Measurements from ENCODE around the gene TMEM88. TPM values are rescaled to one million over a fixed set of nuclear protein-coding genes. Genes with fewer than 3 reads are reported as not detected.

TMEM88 gene
- total RNA-seq, 4 donors from 2014 or later: 6.5 to 41.6 (median 29.6) TPM

GRCh38 chr17:7864995-7865650, 10.3 kb downstream of the TMEM88 start:
- no peak for ATAC-seq
- no peak overlapping the region for H3K4me3 ChIP-seq
- WGBS, 2 donors (ENCODE audit: low coverage in 1 of 2): 87 to 92% methylated on average over 4 to 5 of the region's 5 CpGs
- peaks cover 0 to 22% of the 10 kb centered on the region in 2 donors for H3K36me3 ChIP-seq
- TF ChIP-seq EP300 (IDR thresholded peaks at IDR 0.05) (no peak), POLR2AphosphoS5 (IDR thresholded peaks at IDR 0.05) (no peak), CTCF (IDR thresholded peaks at IDR 0.05) (no peak), POLR2A (IDR thresholded peaks at IDR 0.05) (no peak)
- H3K9me3 ChIP-seq: no peaks in the 10 kb centered on the region
- no peaks in the 10 kb centered on the region for H3K27me3 ChIP-seq
- no peak overlapping the region for H3K27ac ChIP-seq
- peaks cover 0 to 10% (median 0%) of the 10 kb centered on the region in 3 donors for H3K4me1 ChIP-seq

- no peak overlapping the region for H3K4me3 ChIP-seq
- TF ChIP-seq EP300 (IDR thresholded peaks at IDR 0.05) (no peak), POLR2A (IDR thresholded peaks at IDR 0.05) (no peak), CTCF (IDR thresholded peaks at IDR 0.05) (no peak), POLR2AphosphoS5 (IDR thresholded peaks at IDR 0.05) (no peak)
- H3K9me3 ChIP-seq: no peaks in the 10 kb centered on the region
- no peaks in the 10 kb centered on the region for H3K36me3 ChIP-seq
- H3K4me1 ChIP-seq: peaks cover 0 to 3% (median 0%) of the 10 kb centered on the region in 3 donors
- H3K27ac ChIP-seq: no peak overlapping the region
- WGBS, 2 donors (ENCODE audit: low coverage in 1 of 2): 69 to 71% methylated on average over 3 to 5 of the region's 5 CpGs
- no peak for ATAC-seq
- H3K27me3 ChIP-seq: no peaks in the 10 kb centered on the region
Observed at GRCh38 chr17:7867881-7868329, 13.0 kb downstream of the TMEM88 start.

- no peak for TF ChIP-seq EP300 (IDR thresholded peaks at IDR 0.05)
- TF ChIP-seq POLR2AphosphoS5 (IDR thresholded peaks at IDR 0.05): no peak
- no peak for TF ChIP-seq POLR2A (IDR thresholded peaks at IDR 0.05)
- TF ChIP-seq CTCF (IDR thresholded peaks at IDR 0.05): no peak
- ATAC-seq: no peak
- Histone ChIP-seq H3K36me3 (no peaks in the 10 kb centered on the region), H3K27ac (no peak overlapping the region), H3K4me1 (no peaks in the 10 kb centered on the region), H3K27me3 (no peaks in the 10 kb centered on the region), H3K9me3 (no peaks in the 10 kb centered on the region), H3K4me3 (no peak overlapping the region)
- 61 to 72% methylated on average over 3 to 4 of the region's 4 CpGs for WGBS, 2 donors (ENCODE audit: low coverage in 1 of 2)
Observed at GRCh38 chr17:7873051-7873450, 18.2 kb downstream of the TMEM88 start.

GRCh38 chr17:7875804-7876370, 21.0 kb downstream of the TMEM88 start:
- Histone ChIP-seq H3K4me3 (no peak overlapping the region), H3K36me3 (peaks cover 0 to 13% of the 10 kb centered on the region in 2 donors), H3K9me3 (no peaks in the 10 kb centered on the region), H3K27me3 (no peaks in the 10 kb centered on the region), H3K27ac (no peak overlapping the region), H3K4me1 (no peaks in the 10 kb centered on the region)
- no peak for ATAC-seq
- no peak for TF ChIP-seq CTCF (IDR thresholded peaks at IDR 0.05)
- no peak for TF ChIP-seq POLR2A (IDR thresholded peaks at IDR 0.05)
- no peak for TF ChIP-seq EP300 (IDR thresholded peaks at IDR 0.05)
- TF ChIP-seq POLR2AphosphoS5 (IDR thresholded peaks at IDR 0.05): no peak
- WGBS, 2 donors (ENCODE audit: low coverage in 1 of 2): 77 to 86% methylated on average over 2 of the region's 2 CpGs

- TF ChIP-seq POLR2A (IDR thresholded peaks at IDR 0.05): no peak
- no peak for TF ChIP-seq CTCF (IDR thresholded peaks at IDR 0.05)
- no peak for TF ChIP-seq EP300 (IDR thresholded peaks at IDR 0.05)
- no peak for TF ChIP-seq POLR2AphosphoS5 (IDR thresholded peaks at IDR 0.05)
- peaks cover 0 to 16% of the 10 kb centered on the region in 2 donors for H3K36me3 ChIP-seq
- H3K27ac ChIP-seq: no peak overlapping the region
- H3K27me3 ChIP-seq: no peaks in the 10 kb centered on the region
- H3K4me3 ChIP-seq: no peak overlapping the region
- peaks cover 0 to 22% (median 9%) of the 10 kb centered on the region in 3 donors for H3K4me1 ChIP-seq
- WGBS, 2 donors (ENCODE audit: low coverage in 1 of 2): 94 to 100% methylated on average over 2 to 7 of the region's 7 CpGs
- ATAC-seq: no peak
- no peaks in the 10 kb centered on the region for H3K9me3 ChIP-seq
Observed at GRCh38 chr17:7878234-7878633, 23.4 kb downstream of the TMEM88 start.

Data from gastroesophageal sphincter (tissue), 4 donors.